Mucosa of rectum (tissue), 2 donors: Measurements from ENCODE around the gene EMD.

Experiments
- H3K27ac ChIP-seq, 2 donors: one replicate each; pipeline ENCODE4 v1.7.0; 2013; ENCODE audit warnings: inconsistent platforms in 2 of 2, low read depth in 2 of 2, low read length in 2 of 2
- H3K27me3 ChIP-seq, 2 donors: one replicate each; pipeline ENCODE4 v1.7.0; 2013; ENCODE audit warnings: low read length in 2 of 2; ENCODE audit not compliant: control insufficient read depth in 2 of 2, insufficient read depth in 2 of 2
- H3K36me3 ChIP-seq, 2 donors: one replicate each; pipeline ENCODE4 v1.7.0; 2013; ENCODE audit warnings: low read length in 2 of 2; ENCODE audit not compliant: control insufficient read depth in 2 of 2, insufficient read depth in 2 of 2
- H3K4me1 ChIP-seq, 2 donors: one replicate each; pipeline ENCODE4 v1.7.0; 2013; ENCODE audit warnings: low read length in 2 of 2, mild to moderate bottlenecking in 1 of 2; ENCODE audit not compliant: control insufficient read depth in 2 of 2, insufficient read depth in 2 of 2
- H3K4me3 ChIP-seq, 2 donors: one replicate each; pipeline ENCODE4 v1.7.0; 2013; ENCODE audit warnings: low read length in 2 of 2
- H3K9ac ChIP-seq, 2 donors: one replicate each; pipeline ENCODE4 v1.7.0; 2013; ENCODE audit warnings: low read length in 2 of 2, low read depth in 1 of 2, mild to moderate bottlenecking in 1 of 2
- H3K9me3 ChIP-seq, 2 donors: one replicate each; pipeline ENCODE4 v1.7.0; 2013; ENCODE audit warnings: low read length in 2 of 2; ENCODE audit not compliant: control insufficient read depth in 2 of 2
- donor health status: healthy.
- donor health status: Normal muscosa, but diverticular disease.

Gene EMD

GRCh38 chrX:154419189-154419588 lies 40.1 kb downstream of the EMD start:
- H3K27me3 ChIP-seq = no peaks in the 10 kb centered on the region

GRCh38 chrX:154419688-154420401 lies 40.8 kb downstream of the EMD start:
- no peak overlapping the region for H3K4me3 ChIP-seq
- no peaks in the 10 kb centered on the region for H3K36me3 ChIP-seq
- no peak overlapping the region for H3K9ac ChIP-seq
- no peaks in the 10 kb centered on the region for H3K9me3 ChIP-seq
- H3K27me3 ChIP-seq = no peaks in the 10 kb centered on the region
- no peaks in the 10 kb centered on the region for H3K4me1 ChIP-seq
- H3K27ac ChIP-seq = no peak overlapping the region

More at GRCh38 chrX:154419189-154419588, 40.1 kb downstream of the EMD start:
- Histone ChIP-seq H3K4me1 (no peaks in the 10 kb centered on the region), H3K27ac (no peak overlapping the region), H3K4me3 (no peak overlapping the region), H3K9me3 (no peaks in the 10 kb centered on the region), H3K36me3 (no peaks in the 10 kb centered on the region), H3K9ac (no peak overlapping the region)

GRCh38 chrX:154420402-154420756 lies 41.3 kb downstream of the EMD start:
- H3K9ac ChIP-seq = no peak overlapping the region
- no peaks in the 10 kb centered on the region for H3K9me3 ChIP-seq
- H3K27ac ChIP-seq = no peak overlapping the region
- no peaks in the 10 kb centered on the region for H3K27me3 ChIP-seq
- H3K36me3 ChIP-seq = no peaks in the 10 kb centered on the region
- H3K4me3 ChIP-seq = no peak overlapping the region
- no peaks in the 10 kb centered on the region for H3K4me1 ChIP-seq

- Histone ChIP-seq H3K36me3 (no peaks in the 10 kb centered on the region), H3K27me3 (no peaks in the 10 kb centered on the region), H3K4me3 (no peak overlapping the region), H3K9ac (no peak overlapping the region), H3K27ac (no peak overlapping the region), H3K9me3 (no peaks in the 10 kb centered on the region), H3K4me1 (peaks cover 4 to 7% of the 10 kb centered on the region in 2 donors)
Measured at GRCh38 chrX:154426916-154427770, 48.0 kb downstream of the EMD start.

GRCh38 chrX:154428176-154429171 lies 49.4 kb downstream of the EMD start, which contains the start of gene ATP6AP1:
TSS of gene ATP6AP1 (plus strand) at chrX:154428677. CDS start at chrX:154428693, 16 bp downstream.
- Histone ChIP-seq H3K9ac (peak within 1 kb of the TSS; percentile 56 to 66), H3K27me3 (no peaks in the 10 kb centered on the region), H3K4me1 (peaks cover 4 to 7% of the 10 kb centered on the region in 2 donors), H3K4me3 (peak within 1 kb of the TSS; percentile 68 to 76), H3K27ac (peak within 1 kb of the TSS; percentile 75), H3K36me3 (no peaks in the 10 kb centered on the region), H3K9me3 (no peaks in the 10 kb centered on the region)

GRCh38 chrX:154429711-154430110 lies 50.6 kb downstream of the EMD start:
- no peak overlapping the region for H3K9ac ChIP-seq
- H3K27ac ChIP-seq = no peak overlapping the region
- peaks cover 4 to 7% of the 10 kb centered on the region in 2 donors for H3K4me1 ChIP-seq
- H3K4me3 ChIP-seq = peak overlapping the region in 1 of 2 donors; percentile 76
- no peaks in the 10 kb centered on the region for H3K27me3 ChIP-seq
- peaks cover under 1 to 4% of the 10 kb centered on the region in 2 donors for H3K36me3 ChIP-seq
- no peaks in the 10 kb centered on the region for H3K9me3 ChIP-seq

GRCh38 chrX:154430479-154430878 lies 51.4 kb downstream of the EMD start:
- Histone ChIP-seq H3K36me3 (peaks cover 4 to 8% of the 10 kb centered on the region in 2 donors), H3K4me3 (peak overlapping the region in 1 of 2 donors; percentile 0), H3K9ac (no peak overlapping the region), H3K9me3 (no peaks in the 10 kb centered on the region), H3K27ac (peak overlapping the region in 1 of 2 donors; percentile 43), H3K27me3 (peaks cover 0 to 2% of the 10 kb centered on the region in 2 donors), H3K4me1 (peaks cover 4 to 7% of the 10 kb centered on the region in 2 donors)

GRCh38 chrX:154430916-154431315 lies 51.8 kb downstream of the EMD start:
- peaks cover 4 to 7% of the 10 kb centered on the region in 2 donors for H3K4me1 ChIP-seq
- H3K36me3 ChIP-seq = peaks cover 4 to 8% of the 10 kb centered on the region in 2 donors
- peak overlapping the region in 1 of 2 donors; percentile 0 for H3K4me3 ChIP-seq
- H3K27ac ChIP-seq = peak overlapping the region; percentile 20 to 43
- peaks cover 0 to 2% of the 10 kb centered on the region in 2 donors for H3K27me3 ChIP-seq
- no peak overlapping the region for H3K9ac ChIP-seq
- no peaks in the 10 kb centered on the region for H3K9me3 ChIP-seq
